Loucy (cell line): ENCODE data around the gene ENTPD2.

Experiments
- H2AFZ ChIP-seq: fragments of 200-600 bp; sonication (generic); 2 replicates; pipeline ENCODE4 v1.6.0; 2016; ENCODE audit warnings: antibody characterized with exemption, mild to moderate bottlenecking, low read length, moderate library complexity
- H3F3A ChIP-seq: fragments of 200-600 bp; 2 replicates; pipeline ENCODE4 v1.6.0; 2016; ENCODE audit warnings: antibody characterized with exemption, low read depth, mild to moderate bottlenecking
- H3K27me3 ChIP-seq: fragments of 200-600 bp; sonication (generic); 2 replicates; pipeline ENCODE4 v1.6.1; 2014; ENCODE audit warnings: low read length, mild to moderate bottlenecking; ENCODE audit not compliant: insufficient read depth, poor library complexity, severe bottlenecking
- H3K36me3 ChIP-seq: fragments of 200-600 bp; sonication (generic); 2 replicates; pipeline ENCODE4 v1.6.1; 2016; ENCODE audit warnings: low read length; ENCODE audit not compliant: insufficient read depth
- H3K4me1 ChIP-seq: fragments of 200-600 bp; sonication (generic); 2 replicates; pipeline ENCODE4 v1.5.1; 2014; ENCODE audit warnings: low read length, mild to moderate bottlenecking; ENCODE audit not compliant: insufficient read depth, poor library complexity, severe bottlenecking
- H3K4me2 ChIP-seq: fragments of 200-600 bp; sonication (generic); 2 replicates; pipeline ENCODE4 v1.6.0; 2014; ENCODE audit warnings: antibody characterized with exemption, low read length, low read depth, mild to moderate bottlenecking; ENCODE audit not compliant: poor library complexity, severe bottlenecking
- H3K4me3 ChIP-seq: fragments of 200-600 bp; sonication (generic); 2 replicates; pipeline ENCODE4 v1.5.1; 2014; ENCODE audit warnings: low read length, mild to moderate bottlenecking, mixed read lengths; ENCODE audit not compliant: poor library complexity, severe bottlenecking
- H3K79me2 ChIP-seq: fragments of 200-600 bp; sonication (generic); 2 replicates; pipeline ENCODE4 v1.6.1; 2014; ENCODE audit warnings: low read length; ENCODE audit not compliant: insufficient read depth
- H3K9ac ChIP-seq: fragments of 200-600 bp; sonication (generic); 2 replicates; pipeline ENCODE4 v1.6.0; 2014; ENCODE audit warnings: mild to moderate bottlenecking, low read depth, low read length, moderate library complexity; ENCODE audit not compliant: poor library complexity, severe bottlenecking
- H3K9me2 ChIP-seq: fragments of 200-600 bp; sonication (generic); replicated peaks from 2 replicates; pipeline ENCODE4 v1.6.1; 2016; ENCODE audit warnings: low read depth, low read length, mixed read lengths
- H3K9me3 ChIP-seq: fragments of 200-600 bp; sonication (generic); 2 replicates; pipeline ENCODE4 v1.6.1; 2014; ENCODE audit warnings: mild to moderate bottlenecking, antibody characterized with exemption, low read length, low read depth; ENCODE audit not compliant: insufficient read depth
- H4K20me1 ChIP-seq: fragments of 200-600 bp; sonication (generic); 2 replicates; pipeline ENCODE4 v1.6.0; 2014; ENCODE audit warnings: antibody characterized with exemption, low read length, mild to moderate bottlenecking; ENCODE audit not compliant: insufficient read depth, poor library complexity, severe bottlenecking
- CTCF ChIP-seq: fragments of 200-600 bp; sonication (generic); conservative IDR thresholded peaks from 2 replicates; pipeline ENCODE4 v1.5.1; 2014; ENCODE audit warnings: mild to moderate bottlenecking, antibody characterized with exemption, low read length
- EZH2phosphoT487 ChIP-seq: fragments of 200-600 bp; IDR thresholded peaks from 2 replicates; pipeline ENCODE4 v1.6.1; 2018; ENCODE audit warnings: antibody characterized with exemption, mild to moderate bottlenecking, moderate library complexity, borderline replicate concordance

Gene ENTPD2

GRCh38 chr9:137078701-137079400, 25.0 kb upstream of the ENTPD2 start:
- TF ChIP-seq EZH2phosphoT487 (no peak), CTCF (no peak)
- H3K4me2 ChIP-seq = peak overlapping the region; percentile 69
- H3K27me3 ChIP-seq = no peaks in the 10 kb centered on the region
- H3K36me3 ChIP-seq = no peaks in the 10 kb centered on the region
- H2AFZ ChIP-seq = no peak overlapping the region
- H3K79me2 ChIP-seq = peaks cover 5% of the 10 kb centered on the region; the same call in 1 of the 2 replicates
- no peaks in the 10 kb centered on the region for H3F3A ChIP-seq
- H3K9me2 ChIP-seq = no peaks in the 10 kb centered on the region
- H3K9me3 ChIP-seq = no peaks in the 10 kb centered on the region
- H3K4me1 ChIP-seq = no peaks in the 10 kb centered on the region
- H3K4me3 ChIP-seq = peak overlapping the region; percentile 73
- peaks cover 5% of the 10 kb centered on the region for H4K20me1 ChIP-seq
- peak overlapping the region; percentile 62 for H3K9ac ChIP-seq

- TF ChIP-seq CTCF = no peak
- TF ChIP-seq EZH2phosphoT487 = no peak
- Histone ChIP-seq H3K36me3 (no peaks in the 10 kb centered on the region), H3K27me3 (no peaks in the 10 kb centered on the region), H3K9me2 (no peaks in the 10 kb centered on the region), H3K79me2 (peaks cover 5% of the 10 kb centered on the region; the same call in 1 of the 2 replicates), H3K4me1 (no peaks in the 10 kb centered on the region), H3K4me3 (peak overlapping the region; percentile 73), H3K9me3 (no peaks in the 10 kb centered on the region), H2AFZ (no peak overlapping the region), H3F3A (no peaks in the 10 kb centered on the region), H3K4me2 (peak overlapping the region; percentile 69), H4K20me1 (peaks cover 5% of the 10 kb centered on the region), H3K9ac (peak overlapping the region; percentile 62)
Observed at GRCh38 chr9:137077758-137078693, 24.2 kb upstream of the ENTPD2 start.

GRCh38 chr9:137077010-137077747, 23.3 kb upstream of the ENTPD2 start, which contains the start of gene UAP1L1:
Gene UAP1L1 (plus strand): TSS chr9:137077517. CDS start chr9:137077533, 16 bp downstream.
- Histone ChIP-seq H3K9ac (peak within 1 kb of the TSS; percentile 62), H3F3A (no peaks in the 10 kb centered on the region), H3K4me1 (no peaks in the 10 kb centered on the region), H3K4me3 (peak within 1 kb of the TSS; percentile 73), H3K27me3 (no peaks in the 10 kb centered on the region), H3K79me2 (peaks cover 5% of the 10 kb centered on the region; the same call in 1 of the 2 replicates), H3K9me2 (no peaks in the 10 kb centered on the region), H4K20me1 (peaks cover 5% of the 10 kb centered on the region), H3K4me2 (peak within 1 kb of the TSS; percentile 69), H3K9me3 (no peaks in the 10 kb centered on the region), H3K36me3 (no peaks in the 10 kb centered on the region), H2AFZ (no peak within 1 kb of the TSS)
- TF ChIP-seq CTCF (no peak), EZH2phosphoT487 (no peak)
